H9 (cell line): ENCODE measurements around the gene KCNMB2. TPM values are rescaled to one million over a fixed set of nuclear protein-coding genes. Genes with fewer than 3 reads are reported as not detected.
A peak's percentile ranks its signal among the peaks of the same experiment; 100 is the strongest.

Experiments used
- DNase-seq: peaks from one replicate; pipeline ENCODE4 v3.0.0-alpha.2; 2017
- H2AFZ ChIP-seq: one replicate; pipeline ENCODE4 v1.6.1; 2013; ENCODE audit warnings: mild to moderate bottlenecking, low read length, control low read depth, moderate library complexity
- H2AK5ac ChIP-seq: 2 replicates; pipeline ENCODE4 v1.6.1; 2013; ENCODE audit warnings: low read length, control low read depth, mixed read lengths; ENCODE audit not compliant: insufficient read length
- H2BK120ac ChIP-seq: one replicate; pipeline ENCODE4 v1.6.1; 2013; ENCODE audit warnings: low read depth, mild to moderate bottlenecking, low read length, control low read depth, inconsistent platforms; ENCODE audit not compliant: poor library complexity, severe bottlenecking
- H2BK12ac ChIP-seq: 2 replicates; pipeline ENCODE4 v1.6.1; 2013; ENCODE audit warnings: low read length, control low read depth, mixed read lengths, low read depth; ENCODE audit not compliant: insufficient read length
- H2BK15ac ChIP-seq: 2 replicates; pipeline ENCODE4 v1.6.1; 2013; ENCODE audit warnings: low read depth, low read length, control low read depth
- H2BK20ac ChIP-seq: one replicate; pipeline ENCODE4 v1.6.1; 2013; ENCODE audit warnings: low read depth, mild to moderate bottlenecking, low read length, control low read depth, inconsistent platforms; ENCODE audit not compliant: poor library complexity, severe bottlenecking
- H2BK5ac ChIP-seq: 2 replicates; pipeline ENCODE4 v1.6.1; 2013; ENCODE audit warnings: low read length, control low read depth, mixed read lengths; ENCODE audit not compliant: insufficient read length
- H3K14ac ChIP-seq: 2 replicates; pipeline ENCODE4 v1.6.1; 2013; ENCODE audit warnings: low read length, control low read depth; ENCODE audit not compliant: insufficient read depth
- H3K18ac ChIP-seq: 2 replicates; pipeline ENCODE4 v1.6.1; 2013; ENCODE audit warnings: low read depth, mild to moderate bottlenecking, mixed read lengths, low read length, control low read depth; ENCODE audit not compliant: insufficient read length
- H3K23ac ChIP-seq: 2 replicates; pipeline ENCODE4 v1.6.1; 2013; ENCODE audit warnings: low read length, control low read depth, mixed read lengths, low read depth; ENCODE audit not compliant: insufficient read length
- H3K23me2 ChIP-seq: 2 replicates; pipeline ENCODE4 v1.6.1; 2013; ENCODE audit warnings: low read depth, mild to moderate bottlenecking, mixed read lengths, low read length, control low read depth; ENCODE audit not compliant: insufficient read length, poor library complexity, severe bottlenecking
- H3K27ac ChIP-seq: 2 replicates; pipeline ENCODE4 v1.5.1; 2013; ENCODE audit warnings: low read length, control low read depth, mixed read lengths, low read depth; ENCODE audit not compliant: insufficient read length
- H3K27me3 ChIP-seq: 2 replicates; pipeline ENCODE4 v1.6.1; 2013; ENCODE audit warnings: low read length, control low read depth, inconsistent platforms; ENCODE audit not compliant: insufficient read depth
- H3K4ac ChIP-seq: 2 replicates; pipeline ENCODE4 v1.6.1; 2013; ENCODE audit warnings: low read depth, mild to moderate bottlenecking, control low read depth, inconsistent platforms, low read length, moderate library complexity
- H3K4me1 ChIP-seq: 2 replicates; pipeline ENCODE4 v1.6.1; 2013; ENCODE audit warnings: low read length, control low read depth, inconsistent platforms; ENCODE audit not compliant: insufficient read depth
- H3K4me2 ChIP-seq: 2 replicates; pipeline ENCODE4 v1.6.1; 2013; ENCODE audit warnings: low read length, control low read depth, mixed read lengths; ENCODE audit not compliant: insufficient read length, insufficient read depth
- H3K56ac ChIP-seq: 2 replicates; pipeline ENCODE4 v1.6.1; 2013; ENCODE audit warnings: low read depth, mild to moderate bottlenecking, mixed read lengths, low read length, control low read depth; ENCODE audit not compliant: insufficient read length
- H3K79me1 ChIP-seq: 2 replicates; pipeline ENCODE4 v1.6.1; 2013; ENCODE audit warnings: low read depth, mild to moderate bottlenecking, moderate library complexity, low read length, control low read depth, inconsistent platforms; ENCODE audit not compliant: insufficient read depth, poor library complexity, severe bottlenecking
- H3K79me2 ChIP-seq: 2 replicates; pipeline ENCODE4 v1.6.1; 2013; ENCODE audit warnings: low read length, control low read depth, inconsistent platforms; ENCODE audit not compliant: insufficient read depth
- H3K9ac ChIP-seq: 2 replicates; pipeline ENCODE4 v1.6.1; 2013; ENCODE audit warnings: low read length, control low read depth, mixed read lengths; ENCODE audit not compliant: insufficient read length; ENCODE audit errors: extremely low read depth
- H3K9me3 ChIP-seq: one replicate; pipeline ENCODE4 v1.6.1; 2013; ENCODE audit warnings: low read depth, low read length, inconsistent platforms; ENCODE audit not compliant: control insufficient read depth
- H3T11ph ChIP-seq: one replicate; pipeline ENCODE4 v1.6.1; 2013; ENCODE audit warnings: mild to moderate bottlenecking, low read length, control low read depth, inconsistent platforms
- H4K20me1 ChIP-seq: one replicate; pipeline ENCODE4 v1.6.1; 2013; ENCODE audit not compliant: control insufficient read depth, insufficient read length, insufficient read depth
- H4K5ac ChIP-seq: 2 replicates; pipeline ENCODE4 v1.6.1; 2013; ENCODE audit warnings: low read depth, mild to moderate bottlenecking, mixed read lengths, low read length, control low read depth; ENCODE audit not compliant: insufficient read length
- H4K8ac ChIP-seq: replicated peaks from 2 replicates; pipeline ENCODE4 v1.6.1; 2013; ENCODE audit warnings: low read length, control low read depth, mixed read lengths, low read depth; ENCODE audit not compliant: insufficient read length
- H4K91ac ChIP-seq: 2 replicates; pipeline ENCODE4 v1.6.1; 2013; ENCODE audit warnings: low read depth, mild to moderate bottlenecking, moderate library complexity, mixed read lengths, low read length, control low read depth; ENCODE audit not compliant: insufficient read length
- H3K27ac Mint-ChIP-seq, 3 experiments: 2 replicates in 2 of 3; 3 replicates in 1 of 3; pipeline ENCODE4 v1.8.0; 2020 to 2021; ENCODE audit warnings: mixed read lengths in 3 of 3, mild to moderate bottlenecking in 1 of 3, moderate library complexity in 1 of 3
- H3K27me3 Mint-ChIP-seq: 2 replicates; pipeline ENCODE4 v1.8.0; 2021; ENCODE audit warnings: low read depth, mild to moderate bottlenecking, moderate library complexity, mixed read lengths
- H3K36me3 Mint-ChIP-seq, 3 experiments: 2 replicates in 2 of 3; 3 replicates in 1 of 3; pipeline ENCODE4 v1.8.0; 2020 to 2021; ENCODE audit warnings: low read depth in 3 of 3, mixed read lengths in 3 of 3; ENCODE audit not compliant: insufficient read depth in 1 of 3
- H3K4me1 Mint-ChIP-seq, 2 experiments: 2 replicates each; pipeline ENCODE4 v1.8.0; 2020; ENCODE audit warnings: mixed read lengths in 2 of 2
- H3K4me3 Mint-ChIP-seq, 2 experiments: 2 replicates in 1 of 2; 3 replicates in 1 of 2; pipeline ENCODE4 v1.8.0; 2020 to 2021; ENCODE audit warnings: mild to moderate bottlenecking in 2 of 2, mixed read lengths in 2 of 2, moderate library complexity in 1 of 2
- H3K9me3 Mint-ChIP-seq, 2 experiments: 2 replicates in 1 of 2; 3 replicates in 1 of 2; pipeline ENCODE4 v1.8.0; 2020; ENCODE audit warnings: mild to moderate bottlenecking in 2 of 2, mixed read lengths in 2 of 2, moderate library complexity in 1 of 2
- CTCF ChIP-seq: fragments of 200-600 bp; sonication (generic); conservative IDR thresholded peaks from 3 replicates; pipeline ENCODE4 v1.8.0; 2021; ENCODE audit warnings: antibody characterized with exemption, mild to moderate bottlenecking
- WGBS: extraction: QIAGEN DNeasy Blood & Tissue Kit; methylation state at CpG from one replicate; pipeline ENCODE4 v1.1.7; 2013; ENCODE audit warnings: missing lambda C conversion rate, low lambda C conversion rate, mixed read lengths; ENCODE audit not compliant: insufficient read length; ENCODE audit errors: extremely low coverage; 5-methylcytosine and 5-hydroxymethylcytosine counted together
- total RNA-seq: library from RNA; stranded (reverse); gene quantifications from 2 replicates; pipeline ENCODE4 v1.2.1, GENCODE V29; 2021

KCNMB2 gene
- total RNA-seq, 1 experiment from 2014 or later: not detected

GRCh38 chr3:178823150-178823549 is 286.9 kb downstream of the KCNMB2 start:
- Histone ChIP-seq H2AFZ (no peak overlapping the region), H3K4me1 (peaks cover 2% of the 10 kb centered on the region; the same call in 1 of the 2 replicates), H3K56ac (no peak overlapping the region), H3K4me2 (no peak overlapping the region), H2BK12ac (no peak overlapping the region), H3K23me2 (no peaks in the 10 kb centered on the region), H3K4ac (no peak overlapping the region), H3K27me3 (no peaks in the 10 kb centered on the region), H4K20me1 (no peaks in the 10 kb centered on the region), H4K5ac (no peak overlapping the region), H3K23ac (no peak overlapping the region), H3K27ac (no peak overlapping the region), H3K9me3 (no peaks in the 10 kb centered on the region), H3K9ac (no peak overlapping the region), H4K8ac (no peak overlapping the region), H3K79me1 (no peaks in the 10 kb centered on the region), H2BK120ac (no peak overlapping the region), H4K91ac (no peak overlapping the region), H2AK5ac (no peak overlapping the region), H3K18ac (no peak overlapping the region), H2BK5ac (no peak overlapping the region), H2BK15ac (no peak overlapping the region), H2BK20ac (no peak overlapping the region), H3K14ac (no peak overlapping the region), H3T11ph (no peak overlapping the region), H3K79me2 (no peaks in the 10 kb centered on the region; the same call in 1 of the 2 replicates)
- peaks cover 19 to 20% of the 10 kb centered on the region in 2 experiments for H3K4me1 Mint-ChIP-seq
- H3K9me3 Mint-ChIP-seq: no peaks in the 10 kb centered on the region; a peak in 1 of 5 replicates
- no peak for TF ChIP-seq CTCF
- no peak for DNase-seq
- no peaks in the 10 kb centered on the region for H3K27me3 Mint-ChIP-seq
- no peak overlapping the region for H3K4me3 Mint-ChIP-seq
- peak overlapping the region in 1 of 3 experiments; percentile 54; a peak in 1 of 7 replicates for H3K27ac Mint-ChIP-seq
- no CpG with 5 or more reads among the region's 1 CpG for WGBS
- no peaks in the 10 kb centered on the region; a peak in 2 of 7 replicates for H3K36me3 Mint-ChIP-seq
